Measurements from ENCODE around the gene HINFP.

Gene HINFP

GRCh38 chr11:119121811-119122124 lies 388 bp downstream of the HINFP start:
- TF ChIP-seq TEAD4 (IDR thresholded peaks at IDR 0.05): no peak
- TF ChIP-seq FOXM1 (IDR thresholded peaks at IDR 0.05; ENCODE audit: borderline replicate concordance, low read depth): no peak
- no peak for TF ChIP-seq CREB1 (IDR thresholded peaks at IDR 0.05; ENCODE audit: low read depth)
- no peak for TF ChIP-seq EGR1 (IDR thresholded peaks at IDR 0.05)
- no peak for TF ChIP-seq ZBTB7A (IDR thresholded peaks at IDR 0.05; ENCODE audit: low read depth)
- no peak for TF ChIP-seq CEBPB (IDR thresholded peaks at IDR 0.05)
- no peak for TF ChIP-seq NFIC (IDR thresholded peaks at IDR 0.05)
- TF ChIP-seq USF1 (IDR thresholded peaks at IDR 0.05): no peak
- no peak for TF ChIP-seq RAD21 (IDR thresholded peaks at IDR 0.05; ENCODE audit: low read depth)
- TF ChIP-seq YY1 (IDR thresholded peaks at IDR 0.05; ENCODE audit: low read depth): no peak
- no peak for TF ChIP-seq TCF12 (IDR thresholded peaks at IDR 0.05; ENCODE audit: low read depth)
- no peak for TF ChIP-seq EP300 (IDR thresholded peaks at IDR 0.05; ENCODE audit: borderline replicate concordance)
- TF ChIP-seq REST (IDR thresholded peaks at IDR 0.05; ENCODE audit: low read depth): no peak
- no peak for TF ChIP-seq MAX (IDR thresholded peaks at IDR 0.05)
- no peak for TF ChIP-seq TAF1 (IDR thresholded peaks at IDR 0.05; ENCODE audit: low read depth)

- TF ChIP-seq MAX (IDR thresholded peaks at IDR 0.05): no peak
- TF ChIP-seq NFIC (IDR thresholded peaks at IDR 0.05): no peak
- TF ChIP-seq YY1 (IDR thresholded peaks at IDR 0.05; ENCODE audit: low read depth): no peak
- TF ChIP-seq TEAD4 (IDR thresholded peaks at IDR 0.05): no peak
- no peak for TF ChIP-seq USF1 (IDR thresholded peaks at IDR 0.05)
- TF ChIP-seq RAD21 (IDR thresholded peaks at IDR 0.05; ENCODE audit: low read depth): no peak
- no peak for TF ChIP-seq FOXM1 (IDR thresholded peaks at IDR 0.05; ENCODE audit: borderline replicate concordance, low read depth)
- no peak for TF ChIP-seq TAF1 (IDR thresholded peaks at IDR 0.05; ENCODE audit: low read depth)
- no peak for TF ChIP-seq ZBTB7A (IDR thresholded peaks at IDR 0.05; ENCODE audit: low read depth)
- TF ChIP-seq CEBPB (IDR thresholded peaks at IDR 0.05): no peak
- no peak for TF ChIP-seq CREB1 (IDR thresholded peaks at IDR 0.05; ENCODE audit: low read depth)
- no peak for TF ChIP-seq EP300 (IDR thresholded peaks at IDR 0.05; ENCODE audit: borderline replicate concordance)
- TF ChIP-seq EGR1 (IDR thresholded peaks at IDR 0.05): no peak
- no peak for TF ChIP-seq REST (IDR thresholded peaks at IDR 0.05; ENCODE audit: low read depth)
- TF ChIP-seq TCF12 (IDR thresholded peaks at IDR 0.05; ENCODE audit: low read depth): no peak
Observed at GRCh38 chr11:119125821-119126220, 4.4 kb downstream of the HINFP start.

- no peak for TF ChIP-seq CREB1 (IDR thresholded peaks at IDR 0.05; ENCODE audit: low read depth)
- no peak for TF ChIP-seq EGR1 (IDR thresholded peaks at IDR 0.05)
- no peak for TF ChIP-seq TEAD4 (IDR thresholded peaks at IDR 0.05)
- TF ChIP-seq EP300 (IDR thresholded peaks at IDR 0.05; ENCODE audit: borderline replicate concordance): no peak
- no peak for TF ChIP-seq NFIC (IDR thresholded peaks at IDR 0.05)
- TF ChIP-seq TCF12 (IDR thresholded peaks at IDR 0.05; ENCODE audit: low read depth): no peak
- TF ChIP-seq RAD21 (IDR thresholded peaks at IDR 0.05; ENCODE audit: low read depth): no peak
- TF ChIP-seq USF1 (IDR thresholded peaks at IDR 0.05): no peak
- no peak for TF ChIP-seq FOXM1 (IDR thresholded peaks at IDR 0.05; ENCODE audit: borderline replicate concordance, low read depth)
- no peak for TF ChIP-seq REST (IDR thresholded peaks at IDR 0.05; ENCODE audit: low read depth)
- TF ChIP-seq TAF1 (IDR thresholded peaks at IDR 0.05; ENCODE audit: low read depth): no peak
- TF ChIP-seq YY1 (IDR thresholded peaks at IDR 0.05; ENCODE audit: low read depth): no peak
- TF ChIP-seq CEBPB (IDR thresholded peaks at IDR 0.05): no peak
- no peak for TF ChIP-seq ZBTB7A (IDR thresholded peaks at IDR 0.05; ENCODE audit: low read depth)
- TF ChIP-seq MAX (IDR thresholded peaks at IDR 0.05): no peak
Observed at GRCh38 chr11:119126675-119127268, 5.4 kb downstream of the HINFP start.
